AG08395 (cell line): ENCODE measurements around the gene TET1.
"Not testable (repeated sequence)": the region's sequence is repeated elsewhere in the genome, so short reads cannot be mapped to it uniquely, and the experiment has no call there.

ENCODE experiments used
- DNase-seq: peaks from one replicate; pipeline ENCODE4 v3.0.0; 2012; ENCODE audit warnings: mixed read lengths, low spot score

Gene TET1

GRCh38 chr10:68613974-68614373 is 53.8 kb downstream of the TET1 start:
- DNase-seq: not testable (repeated sequence)

GRCh38 chr10:68617691-68618090 is 57.6 kb downstream of the TET1 start:
- DNase-seq: not testable (repeated sequence)

- no peak for DNase-seq
Observed at GRCh38 chr10:68618234-68618633, 58.1 kb downstream of the TET1 start.

- no peak for DNase-seq
Observed at GRCh38 chr10:68619595-68619994, 59.5 kb downstream of the TET1 start.

- no peak for DNase-seq
Observed at GRCh38 chr10:68625316-68625921, 65.3 kb downstream of the TET1 start.

- no peak for DNase-seq
Observed at GRCh38 chr10:68628576-68629127, 68.5 kb downstream of the TET1 start.

GRCh38 chr10:68632271-68632560 is 72.1 kb downstream of the TET1 start:
- DNase-seq: not testable (repeated sequence)

GRCh38 chr10:68633281-68633680 is 73.1 kb downstream of the TET1 start:
- DNase-seq: no peak

- no peak for DNase-seq
Observed at GRCh38 chr10:68633816-68634466, 73.8 kb downstream of the TET1 start.

GRCh38 chr10:68636335-68636734 is 76.2 kb downstream of the TET1 start:
- no peak for DNase-seq

GRCh38 chr10:68643550-68643949 is 83.4 kb downstream of the TET1 start:
- not testable (repeated sequence) for DNase-seq

- peak; percentile 88 for DNase-seq
Observed at GRCh38 chr10:68647672-68648341, 87.7 kb downstream of the TET1 start.

- DNase-seq: no peak
Observed at GRCh38 chr10:68655620-68656126, 95.5 kb downstream of the TET1 start.

- DNase-seq: peak; percentile 48
Observed at GRCh38 chr10:68665841-68666240, 105.7 kb downstream of the TET1 start.

- peak; percentile 85 for DNase-seq
Observed at GRCh38 chr10:68666280-68666760, 106.2 kb downstream of the TET1 start.

- DNase-seq: no peak
Observed at GRCh38 chr10:68668231-68668630, 108.1 kb downstream of the TET1 start.

- DNase-seq: no peak
Observed at GRCh38 chr10:68668972-68669371, 108.8 kb downstream of the TET1 start.

GRCh38 chr10:68684413-68684812 is 124.3 kb downstream of the TET1 start:
- DNase-seq: no peak

- DNase-seq: no peak
Observed at GRCh38 chr10:68696018-68696417, 135.9 kb downstream of the TET1 start.

GRCh38 chr10:68697106-68697505 is 137.0 kb downstream of the TET1 start:
- no peak for DNase-seq

GRCh38 chr10:68700197-68700596 is 140.1 kb downstream of the TET1 start:
- DNase-seq: no peak

GRCh38 chr10:68705548-68705947 is 145.4 kb downstream of the TET1 start:
- DNase-seq: no peak

- not testable (repeated sequence) for DNase-seq
Observed at GRCh38 chr10:68708987-68709386, 148.8 kb downstream of the TET1 start.
